Thymus (tissue), 11 donors: ENCODE results near the gene RASA3. TPM values are rescaled to one million over a fixed set of nuclear protein-coding genes. Genes with fewer than 3 reads are reported as not detected.

Experiments
- DNase-seq, 9 donors: peaks; one replicate each; pipeline ENCODE4 v3.0.0-alpha.2; 2013; ENCODE audit warnings: low spot score in 9 of 9, low read depth in 6 of 9, missing footprints in 1 of 9
- H3K27ac ChIP-seq, 2 donors: one replicate each; pipeline ENCODE4 v1.5.1; 2013; ENCODE audit warnings: control low read depth in 1 of 2, low read depth in 1 of 2, low read length in 1 of 2, mild to moderate bottlenecking in 1 of 2, moderate library complexity in 1 of 2
- H3K27me3 ChIP-seq, 2 donors: one replicate each; pipeline ENCODE4 v1.5.1; 2013; ENCODE audit warnings: low read length in 1 of 2; ENCODE audit not compliant: control insufficient read depth in 2 of 2, insufficient read depth in 1 of 2
- H3K36me3 ChIP-seq, 2 donors: one replicate each; pipeline ENCODE4 v1.5.1; 2013; ENCODE audit warnings: low read length in 1 of 2, mild to moderate bottlenecking in 1 of 2, moderate library complexity in 1 of 2; ENCODE audit not compliant: control insufficient read depth in 2 of 2, insufficient read depth in 2 of 2
- H3K4me1 ChIP-seq, 2 donors: one replicate each; pipeline ENCODE4 v1.5.1; 2013; ENCODE audit warnings: low read length in 2 of 2; ENCODE audit not compliant: control insufficient read depth in 2 of 2, insufficient read depth in 2 of 2
- H3K4me3 ChIP-seq, 2 donors: one replicate each; pipeline ENCODE4 v1.5.1; 2013; ENCODE audit warnings: low read length in 2 of 2, control low read depth in 1 of 2, mild to moderate bottlenecking in 1 of 2
- H3K9me3 ChIP-seq, 2 donors: one replicate each; pipeline ENCODE4 v1.5.1; 2013; ENCODE audit warnings: low read length in 1 of 2, mild to moderate bottlenecking in 1 of 2; ENCODE audit not compliant: control insufficient read depth in 2 of 2, insufficient read depth in 1 of 2
- WGBS: extraction: QIAGEN DNeasy Blood & Tissue Kit; methylation state at CpG from one replicate; pipeline ENCODE4 v1.1.7; 2013; 5-methylcytosine and 5-hydroxymethylcytosine counted together
- polyA plus RNA-seq: library from polyadenylated mRNA; stranded (reverse); fragments of 200-250 nt; gene quantifications from one replicate; pipeline ENCODE4 v1.2.3, GENCODE V29; 2013
- total RNA-seq: library from RNA; stranded (reverse); fragments of 120-200 nt; gene quantifications from one replicate; pipeline ENCODE4 v1.2.4, GENCODE V29; 2013
- donor health status: healthy.

Gene RASA3
- total and polyA plus RNA-seq, 2 donors, result 23.8 to 25.1 TPM

DNA sequence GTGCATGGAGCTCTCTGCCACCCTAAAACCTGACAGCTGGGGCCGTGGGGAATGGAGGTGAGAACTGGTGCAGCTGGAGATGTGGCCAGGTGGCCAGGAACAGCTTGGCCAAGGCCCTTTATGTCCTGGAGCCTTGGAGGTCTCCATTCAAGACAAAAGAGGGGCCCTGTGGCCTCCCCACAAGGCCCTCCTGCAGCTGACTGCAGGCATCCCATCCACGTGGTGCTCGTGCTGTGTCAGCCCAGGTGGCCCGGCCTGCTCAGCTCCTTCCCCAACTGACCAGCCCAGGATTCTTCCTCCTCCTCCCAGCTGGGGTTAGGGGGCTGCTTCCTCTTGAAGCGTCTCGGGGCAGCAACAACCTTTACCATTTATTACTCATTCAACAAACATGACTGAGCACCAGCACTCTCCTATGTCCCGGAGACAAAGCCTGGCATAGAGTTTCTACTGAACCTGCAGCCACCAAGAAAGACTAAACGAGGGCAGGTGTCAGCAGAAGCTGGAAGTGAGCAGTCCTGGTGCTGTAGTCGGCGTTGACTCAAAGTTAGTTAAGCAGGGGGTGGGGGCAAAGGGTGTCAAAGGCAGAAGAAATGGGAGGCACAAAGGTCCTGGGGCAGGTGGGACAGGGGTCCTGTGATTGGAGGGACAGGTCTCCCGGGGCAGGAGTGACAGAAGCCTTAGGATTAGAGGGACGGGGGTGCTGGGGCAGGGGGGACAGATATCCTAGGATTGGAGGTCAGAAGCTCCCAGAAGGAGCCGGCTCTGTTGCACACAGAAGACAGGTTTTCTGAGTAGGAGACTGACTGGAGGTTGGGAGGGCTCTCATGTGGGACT lies 135.3 kb downstream of the RASA3 start:
- Histone ChIP-seq H3K27ac (no peak overlapping the region), H3K4me1 (no peaks in the 10 kb centered on the region), H3K27me3 (no peaks in the 10 kb centered on the region), H3K9me3 (no peaks in the 10 kb centered on the region), H3K4me3 (no peak overlapping the region), H3K36me3 (peaks cover 16 to 37% of the 10 kb centered on the region in 2 donors)
- 90% methylated on average over 13 of the region's 13 CpGs for WGBS
- no peak for DNase-seq

DNA sequence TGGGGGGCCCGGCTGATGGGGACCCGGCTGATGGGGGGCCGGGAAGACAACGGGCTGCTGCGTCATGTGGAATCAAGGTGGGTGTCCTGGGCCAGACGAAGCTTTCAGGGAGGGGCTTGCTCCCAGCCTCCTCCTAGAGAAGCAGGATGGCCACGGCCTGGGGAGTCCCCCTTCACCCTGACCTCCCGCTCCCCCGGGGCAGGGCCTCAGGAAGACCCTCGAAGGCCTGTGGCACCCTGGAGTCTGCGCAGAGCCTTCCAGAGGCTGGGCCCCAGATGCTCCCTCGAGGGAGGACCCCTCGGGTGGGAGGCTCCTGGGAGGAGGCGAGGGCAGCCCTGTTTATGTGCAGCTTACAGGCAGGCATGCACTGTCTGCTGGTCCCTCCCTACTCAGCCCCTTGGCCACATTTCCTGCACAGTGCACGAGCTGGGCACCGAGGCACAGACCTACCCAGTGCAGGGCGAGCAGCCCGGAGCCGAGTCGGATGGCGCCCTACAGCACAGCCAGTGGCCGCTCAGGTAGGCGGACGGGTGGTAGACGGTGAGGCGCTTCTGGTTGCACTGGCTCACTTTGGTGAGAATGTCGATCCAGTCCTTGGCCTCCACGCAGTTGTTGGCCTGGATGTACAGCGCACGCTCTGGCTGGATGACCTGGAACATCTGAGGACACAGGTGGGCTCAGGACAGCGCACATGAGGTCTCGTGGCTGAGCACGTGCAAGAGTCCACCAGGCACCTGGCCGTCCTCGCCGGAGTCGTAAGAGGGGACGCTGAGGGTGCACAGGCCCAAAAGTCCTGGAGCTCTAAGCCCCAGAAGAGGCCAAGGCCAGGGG lies 136.1 kb downstream of the RASA3 start:
- 95% methylated on average over 38 of the region's 38 CpGs for WGBS
- no peaks in the 10 kb centered on the region for H3K4me1 ChIP-seq
- no peak for DNase-seq
- peaks cover 15 to 46% of the 10 kb centered on the region in 2 donors for H3K36me3 ChIP-seq
- H3K27me3 ChIP-seq, result no peaks in the 10 kb centered on the region
- no peak overlapping the region for H3K27ac ChIP-seq
- H3K4me3 ChIP-seq, result no peak overlapping the region
- no peaks in the 10 kb centered on the region for H3K9me3 ChIP-seq

DNA sequence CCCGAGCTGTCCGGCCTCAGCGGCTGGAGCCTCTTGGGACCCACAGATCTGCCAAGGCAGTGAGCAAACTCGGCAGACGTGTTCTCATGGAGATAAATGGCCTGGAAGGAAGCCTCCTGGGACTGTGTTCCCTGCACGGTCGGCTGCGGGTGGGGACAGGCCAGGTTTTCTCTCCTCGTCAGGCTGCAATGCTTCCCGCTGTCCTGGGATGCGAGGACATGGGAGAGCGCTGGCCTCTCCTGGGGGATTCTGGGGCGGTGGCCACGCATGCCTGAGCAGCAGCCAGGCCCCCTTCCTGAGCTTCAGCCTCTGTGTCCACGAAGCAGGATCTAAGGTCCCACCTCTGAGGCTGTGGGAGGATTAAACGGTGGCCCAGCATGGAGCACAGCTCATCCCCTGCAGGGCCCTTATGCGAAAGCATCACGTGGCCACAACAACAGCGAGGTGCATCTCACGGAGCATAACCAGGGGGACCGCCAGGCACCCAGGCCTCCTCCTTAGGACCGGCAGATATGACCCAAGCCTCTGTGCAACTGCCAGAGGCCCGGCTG lies 137.3 kb downstream of the RASA3 start:
- DNase-seq, result no peak
- Histone ChIP-seq H3K27me3 (no peaks in the 10 kb centered on the region), H3K4me3 (no peak overlapping the region), H3K9me3 (peaks cover 0 to 3% of the 10 kb centered on the region in 2 donors), H3K4me1 (no peaks in the 10 kb centered on the region), H3K27ac (no peak overlapping the region), H3K36me3 (peaks cover 24 to 57% of the 10 kb centered on the region in 2 donors)
- 97% methylated on average over 23 of the region's 23 CpGs for WGBS

- DNase-seq, result no peak
- Histone ChIP-seq H3K4me1 (no peaks in the 10 kb centered on the region), H3K27ac (no peak overlapping the region), H3K36me3 (peaks cover 22 to 52% of the 10 kb centered on the region in 2 donors), H3K27me3 (no peaks in the 10 kb centered on the region), H3K4me3 (no peak overlapping the region), H3K9me3 (peaks cover 0 to 3% of the 10 kb centered on the region in 2 donors)
- WGBS, result 97% methylated on average over 21 of the region's 21 CpGs
Measured at GRCh38 chr13:113992276-113993005, 140.0 kb downstream of the RASA3 start.

DNA sequence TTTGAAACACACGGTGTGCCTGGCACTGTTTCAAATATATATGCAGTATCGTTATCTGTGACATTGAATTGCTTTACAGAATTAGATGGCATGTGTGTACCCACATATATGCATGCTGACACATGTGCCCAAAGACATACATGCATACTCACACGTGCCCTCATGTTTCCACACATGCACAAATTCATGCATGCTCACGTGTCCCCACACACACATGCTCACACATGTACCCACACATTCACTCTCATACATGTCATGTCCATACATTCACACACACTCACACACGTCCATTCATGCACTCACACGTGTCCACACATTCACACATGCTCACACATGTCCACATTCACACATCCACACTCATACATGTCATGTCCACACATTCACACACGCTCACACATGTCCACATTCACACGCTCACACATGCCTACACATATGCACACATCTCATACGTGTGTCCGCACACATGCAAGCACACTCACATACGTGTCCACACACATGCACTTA lies 140.7 kb downstream of the RASA3 start:
- Histone ChIP-seq H3K27ac (no peak overlapping the region), H3K4me1 (no peaks in the 10 kb centered on the region), H3K36me3 (peaks cover 19 to 49% of the 10 kb centered on the region in 2 donors), H3K27me3 (no peaks in the 10 kb centered on the region), H3K4me3 (no peak overlapping the region), H3K9me3 (peaks cover 0 to 3% of the 10 kb centered on the region in 2 donors)
- no peak for DNase-seq
- 93% methylated on average over 11 of the region's 11 CpGs for WGBS

- no peak overlapping the region for H3K4me3 ChIP-seq
- WGBS, result 81% methylated on average over 8 of the region's 10 CpGs
- H3K36me3 ChIP-seq, result peaks cover 14 to 44% of the 10 kb centered on the region in 2 donors
- no peak for DNase-seq
- no peaks in the 10 kb centered on the region for H3K27me3 ChIP-seq
- H3K9me3 ChIP-seq, result peaks cover 0 to 3% of the 10 kb centered on the region in 2 donors
- H3K4me1 ChIP-seq, result no peaks in the 10 kb centered on the region
- no peak overlapping the region for H3K27ac ChIP-seq
Measured at GRCh38 chr13:113991191-113991669, 141.2 kb downstream of the RASA3 start.

DNA sequence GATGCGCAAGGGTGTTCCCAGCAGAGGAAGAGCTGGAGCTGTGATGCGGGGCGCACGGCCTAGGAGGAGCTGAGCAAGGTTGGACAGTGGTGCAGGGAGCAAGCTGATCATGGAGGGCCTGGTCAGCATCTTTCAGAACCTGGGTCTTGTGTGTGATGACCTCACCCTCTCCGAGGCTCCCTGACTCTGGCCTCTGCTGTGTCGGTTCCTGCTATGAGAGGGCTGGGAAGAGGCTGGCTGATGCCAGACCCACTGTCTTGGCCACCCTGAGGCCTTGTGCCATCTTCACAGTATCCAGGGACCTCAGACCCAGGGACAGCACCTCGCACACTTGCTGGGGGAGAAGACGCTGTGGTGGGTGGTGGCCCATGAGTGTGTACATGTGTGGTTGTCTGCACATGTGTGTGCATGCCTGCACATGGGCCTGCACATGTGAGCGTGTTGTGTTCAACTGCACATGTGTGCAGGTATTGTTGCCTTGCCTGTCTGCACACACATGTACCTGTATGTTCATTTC lies 142.0 kb downstream of the RASA3 start:
- H3K27me3 ChIP-seq, result no peaks in the 10 kb centered on the region
- no peak for DNase-seq
- peaks cover 0 to 3% of the 10 kb centered on the region in 2 donors for H3K9me3 ChIP-seq
- WGBS, result 99% methylated on average over 9 of the region's 9 CpGs
- no peaks in the 10 kb centered on the region for H3K4me1 ChIP-seq
- no peak overlapping the region for H3K27ac ChIP-seq
- peaks cover 14 to 40% of the 10 kb centered on the region in 2 donors for H3K36me3 ChIP-seq
- no peak overlapping the region for H3K4me3 ChIP-seq

DNA sequence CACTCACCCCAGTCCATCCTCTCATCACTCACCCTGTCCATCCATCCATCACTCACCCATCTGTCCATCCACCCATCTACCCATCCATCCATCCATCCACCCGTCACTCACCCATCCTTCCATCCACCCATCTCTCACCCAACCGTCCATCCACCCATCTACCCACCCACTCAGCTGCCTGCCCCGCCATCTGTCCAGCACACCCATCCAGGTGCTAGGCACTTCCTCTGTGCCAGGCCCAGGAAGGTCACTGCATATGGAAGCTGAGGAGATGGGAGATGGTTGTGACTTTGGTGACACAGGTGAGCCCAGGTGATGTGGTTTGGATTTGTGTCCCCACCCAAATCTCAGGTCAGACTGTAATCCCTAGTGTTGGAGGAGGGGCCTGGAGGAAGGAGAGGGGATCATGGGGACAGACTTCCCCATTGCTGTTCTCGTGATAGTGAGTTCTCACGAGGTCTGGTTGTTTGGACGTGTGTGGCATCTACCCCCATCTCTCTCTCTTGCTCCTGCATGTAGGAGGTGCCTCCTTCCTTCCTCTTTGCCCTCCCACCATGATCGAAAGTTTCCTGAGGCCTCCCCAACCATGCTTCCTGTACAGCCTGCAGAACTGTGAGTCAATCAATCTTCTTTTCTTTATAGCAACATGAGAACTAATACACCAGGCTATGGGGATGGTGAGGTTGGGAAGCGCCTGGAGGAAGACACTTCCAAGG lies 142.7 kb downstream of the RASA3 start:
- Histone ChIP-seq H3K36me3 (peaks cover 11 to 34% of the 10 kb centered on the region in 2 donors), H3K4me3 (no peak overlapping the region), H3K27me3 (no peaks in the 10 kb centered on the region), H3K4me1 (no peaks in the 10 kb centered on the region), H3K27ac (no peak overlapping the region), H3K9me3 (peaks cover 0 to 3% of the 10 kb centered on the region in 2 donors)
- no peak for DNase-seq
- WGBS, result 93% methylated on average over 8 of the region's 8 CpGs
